HG02798 (cell line): ENCODE measurements around the gene PSMC6.
"Not testable (repeated sequence)": the region's sequence is repeated elsewhere in the genome, so short reads cannot be mapped to it uniquely, and the experiment has no call there.

Experiments
- ATAC-seq: cut with Tn5 transposase; IDR thresholded peaks from one replicate; pipeline ENCODE4 v1.9.1; 2021; ENCODE audit warnings: mild to moderate bottlenecking; ENCODE audit not compliant: unreplicated experiment, poor library complexity

Gene PSMC6

GRCh38 chr14:52711666-52712065 is 4.7 kb downstream of the PSMC6 start:
- ATAC-seq: no peak

- ATAC-seq: no peak
Observed at GRCh38 chr14:52716155-52716554, 9.2 kb downstream of the PSMC6 start.

GRCh38 chr14:52723514-52724359 is 16.7 kb downstream of the PSMC6 start:
- ATAC-seq: no peak

- no peak for ATAC-seq
Observed at GRCh38 chr14:52724360-52724644, 17.3 kb downstream of the PSMC6 start.

GRCh38 chr14:52727509-52727908 is 20.5 kb downstream of the PSMC6 start:
- not testable (repeated sequence) for ATAC-seq

GRCh38 chr14:52729035-52729434 is 22.0 kb downstream of the PSMC6 start:
- ATAC-seq: not testable (repeated sequence)

GRCh38 chr14:52729585-52729924 is 22.6 kb downstream of the PSMC6 start:
- ATAC-seq: no peak

- ATAC-seq: peak; percentile 95
Observed at GRCh38 chr14:52729925-52730708, 23.1 kb downstream of the PSMC6 start, which contains the start of gene STYX. STYX (plus strand) TSS chr14:52730166; CDS start chr14:52730475, 309 bp downstream.

GRCh38 chr14:52730709-52731111 is 23.7 kb downstream of the PSMC6 start:
- ATAC-seq: no peak

GRCh38 chr14:52733824-52734223 is 26.8 kb downstream of the PSMC6 start:
- ATAC-seq: no peak

GRCh38 chr14:52735921-52736489 is 29.0 kb downstream of the PSMC6 start:
- ATAC-seq: no peak

GRCh38 chr14:52738409-52738808 is 31.4 kb downstream of the PSMC6 start:
- no peak for ATAC-seq

GRCh38 chr14:52740751-52741150 is 33.8 kb downstream of the PSMC6 start:
- no peak for ATAC-seq

GRCh38 chr14:52741865-52742264 is 34.9 kb downstream of the PSMC6 start:
- ATAC-seq: peak; percentile 12

- ATAC-seq: no peak
Observed at GRCh38 chr14:52748647-52749292, 41.8 kb downstream of the PSMC6 start.

GRCh38 chr14:52755607-52756316 is 48.8 kb downstream of the PSMC6 start:
- ATAC-seq: no peak

- no peak for ATAC-seq
Observed at GRCh38 chr14:52759145-52759544, 52.1 kb downstream of the PSMC6 start.

- ATAC-seq: not testable (repeated sequence)
Observed at GRCh38 chr14:52762923-52763322, 55.9 kb downstream of the PSMC6 start.

- no peak for ATAC-seq
Observed at GRCh38 chr14:52767058-52767833, 60.2 kb downstream of the PSMC6 start.
